Stimulated activated naive CD4-positive, alpha-beta T cell (primary cell): ENCODE results near the gene IL13.
A peak's percentile ranks its signal among the peaks of the same experiment; 100 is the strongest.

Source experiments
- DNase-seq, 6 experiments: peaks; one replicate each; lab custom pipeline; 2025; lab: John Stamatoyannopoulos, UW

The IL13 gene

GRCh38 chr5:132669966-132670882, 12.3 kb downstream of the IL13 start:
- DNase-seq: no peak

- no peak for DNase-seq
These were observed 13.0 kb downstream of the IL13 start for GRCh38 chr5:132671000-132671399.

GRCh38 chr5:132673488-132673887, 15.5 kb downstream of the IL13 start:
- no peak for DNase-seq

GRCh38 chr5:132673939-132674630, 16.1 kb downstream of the IL13 start, which contains the start of gene IL4:
IL4 (plus strand) TSS chr5:132673989; CDS start chr5:132674051, 62 bp downstream.
- DNase-seq: no peak

GRCh38 chr5:132674671-132675506, 16.9 kb downstream of the IL13 start:
- DNase-seq: no peak

GRCh38 chr5:132675936-132676689, 18.1 kb downstream of the IL13 start:
- DNase-seq: no peak

- DNase-seq: no peak
These were observed 19.2 kb downstream of the IL13 start for GRCh38 chr5:132677191-132677590.

GRCh38 chr5:132677682-132678400, 19.9 kb downstream of the IL13 start:
- DNase-seq: no peak

GRCh38 chr5:132678735-132679134, 20.8 kb downstream of the IL13 start:
- DNase-seq: no peak

- no peak for DNase-seq
These were observed 21.2 kb downstream of the IL13 start for GRCh38 chr5:132679166-132679565.

GRCh38 chr5:132679717-132680380, 21.9 kb downstream of the IL13 start:
- DNase-seq: no peak

- DNase-seq: no peak
These were observed 23.0 kb downstream of the IL13 start for GRCh38 chr5:132680780-132681475.

- DNase-seq: no peak
These were observed 23.5 kb downstream of the IL13 start for GRCh38 chr5:132681476-132681831.

GRCh38 chr5:132681983-132682382, 24.0 kb downstream of the IL13 start:
- DNase-seq: no peak

- DNase-seq: no peak
These were observed 26.5 kb downstream of the IL13 start for GRCh38 chr5:132684491-132684890.

- DNase-seq: no peak
These were observed 27.1 kb downstream of the IL13 start for GRCh38 chr5:132684922-132685720.

- no peak for DNase-seq
These were observed 28.2 kb downstream of the IL13 start for GRCh38 chr5:132686193-132686592.

- peak in 4 of 6 experiments; percentile 2 to 54 (median 47) for DNase-seq
These were observed 30.0 kb downstream of the IL13 start for GRCh38 chr5:132687995-132688394.
